GM19099 (cell line): ENCODE measurements around the gene DYNLT5.

Experiments used
- POLR2A ChIP-seq: IDR thresholded peaks from 3 replicates; pipeline ENCODE4 v1.6.1; 2011; ENCODE audit warnings: low read depth; ENCODE audit not compliant: insufficient read length; ENCODE audit errors: extremely low read depth

DYNLT5 gene

GRCh38 chr1:66773227-66773626 lies 21.0 kb downstream of the DYNLT5 start:
- no peak for TF ChIP-seq POLR2A

DNA sequence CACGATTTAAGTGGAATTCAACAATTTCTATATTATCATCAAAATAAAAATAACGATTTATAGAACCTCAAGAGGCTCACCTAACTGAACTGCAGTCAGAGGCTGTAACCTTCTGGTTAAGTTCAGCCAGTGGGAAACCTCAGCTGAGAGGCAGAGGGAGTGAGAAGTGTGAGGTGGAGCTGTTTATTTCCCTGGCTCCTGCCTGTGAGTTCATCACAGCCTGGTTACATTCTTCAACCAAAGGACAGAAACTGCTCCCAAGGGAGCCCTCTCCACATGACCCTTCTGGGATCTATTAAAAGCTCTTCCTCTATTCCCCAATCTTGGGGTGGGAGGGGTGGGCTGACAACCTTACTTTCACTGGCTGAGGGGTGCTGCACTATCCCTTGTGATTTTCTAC lies 22.2 kb downstream of the DYNLT5 start:
- no peak for TF ChIP-seq POLR2A

GRCh38 chr1:66775646-66776045 lies 23.4 kb downstream of the DYNLT5 start:
- TF ChIP-seq POLR2A = no peak

DNA sequence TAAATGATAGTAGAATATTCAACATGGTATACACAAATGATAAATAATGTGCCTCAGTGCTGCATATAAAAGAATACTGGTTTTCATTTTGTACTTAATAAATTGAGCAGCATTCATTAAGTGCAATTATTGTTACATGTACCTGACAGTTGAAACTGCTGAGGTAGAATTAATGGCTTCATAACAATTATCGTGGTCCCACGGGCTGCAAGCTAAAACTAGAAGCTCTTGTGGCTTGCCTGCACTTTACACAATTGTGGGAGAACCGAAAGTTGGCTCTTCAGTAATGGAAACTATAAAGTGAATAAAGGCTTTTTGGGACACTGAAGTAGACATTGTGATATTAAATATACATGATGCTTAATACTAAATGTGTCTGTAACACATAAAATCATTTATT lies 25.6 kb downstream of the DYNLT5 start:
- no peak for TF ChIP-seq POLR2A

GRCh38 chr1:66778266-66778665 lies 26.0 kb downstream of the DYNLT5 start:
- no peak for TF ChIP-seq POLR2A

GRCh38 chr1:66778969-66779368 lies 26.7 kb downstream of the DYNLT5 start:
- no peak for TF ChIP-seq POLR2A

GRCh38 chr1:66779475-66780078 lies 27.3 kb downstream of the DYNLT5 start:
- TF ChIP-seq POLR2A = no peak

DNA sequence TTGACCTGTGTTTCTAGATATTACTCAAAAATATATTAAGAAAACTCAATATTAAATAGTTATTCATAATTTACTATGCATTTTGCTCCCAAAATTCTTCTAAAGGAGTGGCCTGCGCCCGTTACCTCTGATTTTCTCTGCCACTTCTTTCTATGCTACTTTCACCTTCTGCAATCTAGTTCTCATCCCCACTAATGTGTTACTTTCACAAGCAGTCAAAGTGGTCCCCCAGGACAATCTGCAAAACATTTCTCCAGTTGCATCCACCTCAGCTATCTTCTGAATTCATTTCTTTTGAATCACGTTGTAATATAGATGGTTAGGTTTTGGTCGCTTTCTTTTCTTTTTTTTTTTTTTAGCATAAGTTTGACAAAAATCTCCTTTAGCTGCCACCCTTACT lies 35.4 kb downstream of the DYNLT5 start:
- no peak for TF ChIP-seq POLR2A

DNA sequence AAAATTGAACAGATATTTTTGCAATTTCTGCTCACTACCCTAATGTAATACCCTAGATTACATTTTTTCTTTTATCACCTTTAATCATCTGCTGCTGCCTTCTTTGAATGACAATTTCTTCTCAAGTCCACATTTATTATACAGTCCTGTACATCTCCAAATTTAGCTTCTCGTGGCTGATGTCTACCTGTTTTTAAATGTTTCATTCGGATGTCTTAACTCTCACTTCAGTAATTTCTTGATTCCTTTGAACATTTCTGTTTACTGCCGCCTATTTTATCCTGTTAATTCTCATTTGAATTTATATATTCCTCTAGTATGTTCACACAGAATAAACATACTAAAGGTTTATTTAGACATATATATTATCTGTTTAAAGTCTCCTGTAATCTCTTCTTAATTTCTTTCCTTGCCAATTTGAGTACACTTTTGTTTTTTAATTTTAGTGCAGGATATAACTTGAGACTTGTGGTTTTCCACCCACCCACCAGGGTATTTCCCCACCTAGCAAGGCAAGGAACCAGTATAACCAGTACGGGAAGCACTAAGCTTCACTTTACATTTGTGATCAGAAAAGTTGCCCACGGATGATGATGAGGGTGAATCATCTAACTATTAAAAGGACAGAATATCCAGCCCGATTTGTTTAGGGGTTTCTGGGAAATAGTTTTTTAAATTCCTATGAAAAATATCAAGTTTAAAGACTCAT lies 36.1 kb downstream of the DYNLT5 start:
- no peak for TF ChIP-seq POLR2A

- TF ChIP-seq POLR2A = no peak
Measured at GRCh38 chr1:66791621-66792610, 39.7 kb downstream of the DYNLT5 start.

DNA sequence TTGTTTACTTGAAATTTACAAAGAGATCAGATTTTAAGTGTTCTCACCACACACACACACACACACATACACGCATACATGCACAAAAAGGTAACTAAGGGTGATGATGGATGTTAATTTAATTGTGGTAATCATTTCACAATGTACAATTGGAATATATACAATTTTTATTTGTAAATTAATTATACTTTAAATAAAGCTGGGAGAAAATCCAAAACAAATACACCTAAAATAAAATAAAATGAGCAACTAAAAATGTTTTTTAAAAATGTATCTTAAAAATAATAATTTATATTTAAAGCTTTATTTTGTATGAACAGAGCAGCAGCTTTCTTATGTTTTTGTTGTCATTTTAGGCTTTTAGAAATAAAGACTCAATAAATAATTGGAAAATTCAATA lies 57.0 kb downstream of the DYNLT5 start:
- no peak for TF ChIP-seq POLR2A

DNA sequence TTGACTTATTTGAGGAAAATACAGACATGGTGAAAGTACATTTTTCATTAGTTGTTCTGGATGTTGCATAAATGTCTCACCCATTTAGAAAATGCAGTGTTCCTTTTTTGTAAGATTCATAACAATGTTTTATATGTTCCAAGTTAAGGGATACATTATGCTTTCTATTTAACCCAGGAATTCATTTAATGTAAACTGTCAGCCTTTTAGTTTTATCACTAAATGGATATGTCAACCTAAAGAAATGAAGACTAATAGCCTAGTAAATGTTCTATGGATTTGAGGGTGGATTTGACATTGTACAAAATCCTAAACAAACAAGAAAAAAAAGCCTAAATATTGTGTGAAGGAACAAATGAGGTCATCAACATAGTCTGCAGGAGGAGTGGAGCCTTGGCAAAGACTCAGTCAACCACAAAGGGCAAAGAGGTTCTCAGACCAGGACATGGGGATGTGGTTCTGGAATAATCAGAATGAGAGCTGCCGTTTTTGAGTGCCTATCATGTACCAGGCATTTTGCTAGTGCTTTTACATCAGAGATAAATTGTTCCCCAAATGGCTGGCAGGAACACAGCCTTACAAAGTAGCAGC lies 57.6 kb downstream of the DYNLT5 start:
- TF ChIP-seq POLR2A = no peak

DNA sequence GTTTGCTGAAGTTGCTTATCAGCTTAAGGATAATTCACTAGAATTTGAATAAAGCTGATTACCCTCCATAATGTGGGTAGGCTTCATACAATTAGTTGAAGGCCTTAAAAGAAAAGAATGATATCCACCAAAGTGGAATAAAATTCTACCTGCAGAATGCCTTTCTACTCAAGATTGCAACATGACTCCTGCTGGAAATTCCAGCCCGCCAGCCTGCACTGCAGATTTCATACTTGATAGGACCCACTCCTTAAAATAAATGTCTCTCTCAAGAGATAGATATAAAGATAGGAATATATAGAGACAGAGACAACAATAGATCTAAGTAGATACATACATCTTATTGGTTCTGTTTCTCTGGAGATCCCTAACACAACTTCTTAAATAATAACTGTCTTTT lies 72.5 kb downstream of the DYNLT5 start:
- no peak for TF ChIP-seq POLR2A
